ENCODE results near the gene CAPN11. TPM values are rescaled to one million over a fixed set of nuclear protein-coding genes. Genes with fewer than 3 reads are reported as not detected.

CAPN11 gene
- under 1 TPM; 0.09 to 0.27 (median 0.13) TPM for polyA plus RNA-seq (ENCODE audit: insufficient read length in 3 of 3)
- long read RNA-seq, donor 1 = 0 reads
- long read RNA-seq, donor 2 = 0 reads
- long read RNA-seq, donor 3 = 0 reads
- long read RNA-seq, donor 4 = 0 reads
- long read RNA-seq, donor 5 = 0 reads
- long read RNA-seq, donor 6 = 0 reads
- long read RNA-seq, donor 7 = 0 reads
- long read RNA-seq, donor 8 = 0 reads
- long read RNA-seq, donor 9 = 0 reads
- long read RNA-seq, donor 10 = 0 reads
- long read RNA-seq, donor 11 = 0 reads
- long read RNA-seq, donor 12 = 0 reads
- long read RNA-seq, donor 13 = 0 reads
- long read RNA-seq, donor 14 = 0 reads
- long read RNA-seq, donor 15 = 0 reads
- long read RNA-seq, donor 16 = 0 reads

DNA sequence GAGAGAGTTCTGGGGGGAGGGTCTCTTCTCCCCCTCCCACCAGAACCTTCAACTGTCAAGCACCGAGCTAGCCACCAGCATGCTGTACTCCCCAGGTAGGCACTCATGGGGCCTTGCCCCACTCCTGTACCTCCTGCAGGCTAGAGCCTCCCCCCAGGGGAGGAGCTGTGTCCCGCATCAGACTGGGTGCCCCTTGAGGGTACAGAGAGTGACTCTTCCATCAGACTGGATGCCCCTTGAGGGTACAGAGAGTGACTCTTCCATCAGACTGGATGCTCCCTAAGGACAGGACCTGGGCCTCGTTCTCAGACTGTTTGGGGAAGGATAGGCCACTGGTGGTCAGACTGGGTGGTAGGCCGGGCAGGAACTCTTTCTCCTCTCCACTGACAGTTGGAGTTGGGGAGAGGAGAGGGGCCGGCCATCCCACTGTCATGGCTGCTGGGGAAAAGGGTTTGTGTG, at the start of gene CAPN11:
CAPN11 (plus strand) TSS at position 51 of the 459 bp plus-strand sequence; CDS start at position 80, 29 bp downstream.
- no peak for DNase-seq

- DNase-seq = no peak
These were observed 49.4 kb upstream of the CAPN11 start for GRCh38 chr6:44109212-44109611.

DNA sequence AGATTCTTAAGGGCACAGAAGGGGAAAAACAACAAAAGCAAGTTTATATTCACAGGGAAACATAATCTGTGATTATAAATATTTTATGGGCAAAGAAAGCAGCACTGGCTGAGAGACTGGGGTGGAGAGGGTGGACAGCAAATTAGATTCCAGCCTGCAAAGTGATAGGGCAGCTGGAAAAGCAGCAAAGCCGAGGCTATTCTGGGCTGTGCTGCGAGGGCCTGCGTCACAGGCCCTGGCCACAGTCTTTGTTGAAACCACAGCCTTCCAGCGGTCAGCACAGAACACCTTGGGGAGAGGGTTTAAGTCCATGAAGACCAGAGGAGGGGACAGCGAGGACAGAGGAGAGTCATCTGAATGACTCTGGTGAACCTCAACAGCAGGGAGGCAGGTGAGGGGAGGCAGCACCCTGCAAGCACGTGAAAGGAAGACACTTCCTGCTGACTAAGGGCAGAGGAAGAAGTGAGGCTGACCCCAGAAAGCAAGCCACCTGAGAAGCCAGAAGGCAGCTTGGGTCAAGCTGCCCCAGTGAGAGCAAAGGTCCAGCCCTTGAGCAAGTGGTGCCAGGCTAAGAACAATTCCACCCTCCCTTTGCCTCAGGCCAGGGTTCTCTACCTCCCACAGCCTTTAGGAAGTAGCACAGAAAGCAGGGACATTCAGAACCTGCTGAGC, 48.5 kb upstream of the CAPN11 start:
- no peak for DNase-seq

GRCh38 chr6:44110966-44111365, 47.7 kb upstream of the CAPN11 start:
- DNase-seq = no peak

DNA sequence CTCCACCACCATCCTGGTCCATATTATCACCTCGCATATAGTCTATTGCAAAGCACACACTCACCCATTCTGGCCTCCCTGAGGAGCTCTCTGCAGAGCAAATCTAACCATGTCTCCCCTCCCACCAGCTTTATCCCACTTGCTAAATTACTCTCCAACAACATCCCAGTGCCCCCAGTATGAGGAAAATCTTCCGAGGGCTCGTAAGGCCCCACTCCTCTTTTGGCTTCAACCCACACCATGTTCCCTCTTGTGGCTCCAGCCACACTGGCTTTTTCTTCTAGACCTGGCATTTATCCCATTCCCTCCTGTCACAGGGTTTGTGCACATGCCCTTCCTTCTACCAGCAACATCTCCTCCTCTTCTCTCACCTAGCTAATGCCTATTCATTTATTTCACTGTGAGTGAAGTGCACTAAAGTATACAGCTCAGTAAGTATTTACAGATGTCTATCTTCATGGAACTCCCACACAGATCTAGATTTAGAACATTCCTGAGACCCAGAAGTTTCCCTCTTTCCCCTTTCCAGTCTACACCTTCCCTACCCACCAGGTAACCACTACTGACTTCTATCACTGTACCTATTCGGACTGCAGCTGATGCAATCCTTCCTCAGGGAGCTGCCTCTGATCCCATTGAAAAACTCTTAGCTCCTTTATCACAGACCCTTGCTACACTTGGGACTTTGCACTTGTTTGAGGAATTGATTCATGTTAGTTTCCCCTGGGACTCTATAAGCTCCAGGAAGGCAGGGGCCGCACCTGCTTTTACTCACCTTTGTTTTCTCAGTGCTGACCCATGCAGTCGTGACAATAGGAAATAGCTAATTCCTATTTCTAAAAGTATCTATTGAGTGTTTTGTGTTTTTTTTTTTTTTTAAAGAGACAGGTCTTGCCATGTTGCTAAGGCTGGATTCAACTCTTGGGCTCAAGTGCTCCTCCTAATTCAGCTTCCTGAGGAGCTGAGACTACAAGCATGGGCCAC, 46.9 kb upstream of the CAPN11 start:
- DNase-seq = no peak

GRCh38 chr6:44113414-44113813, 45.2 kb upstream of the CAPN11 start:
- DNase-seq = no peak

DNA sequence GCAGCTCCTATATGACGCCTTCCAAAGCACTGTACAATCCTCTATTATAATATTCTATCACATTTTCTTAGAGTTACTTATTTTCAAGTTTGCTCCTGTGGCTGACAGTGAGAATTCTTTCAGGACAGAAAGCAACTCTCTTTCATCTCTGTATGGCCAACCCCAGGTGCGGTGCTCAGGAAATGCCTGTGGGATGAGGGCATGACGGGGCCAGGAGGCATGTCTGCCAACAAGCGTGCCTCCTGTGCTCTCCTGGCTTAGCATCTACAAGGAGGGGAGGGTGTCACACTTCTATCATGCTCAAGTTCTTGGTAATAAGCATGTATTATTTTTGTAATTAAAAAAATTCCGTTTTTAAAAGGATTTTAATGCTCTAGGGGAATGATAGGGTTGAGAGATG, 42.8 kb upstream of the CAPN11 start:
- no peak for DNase-seq

DNA sequence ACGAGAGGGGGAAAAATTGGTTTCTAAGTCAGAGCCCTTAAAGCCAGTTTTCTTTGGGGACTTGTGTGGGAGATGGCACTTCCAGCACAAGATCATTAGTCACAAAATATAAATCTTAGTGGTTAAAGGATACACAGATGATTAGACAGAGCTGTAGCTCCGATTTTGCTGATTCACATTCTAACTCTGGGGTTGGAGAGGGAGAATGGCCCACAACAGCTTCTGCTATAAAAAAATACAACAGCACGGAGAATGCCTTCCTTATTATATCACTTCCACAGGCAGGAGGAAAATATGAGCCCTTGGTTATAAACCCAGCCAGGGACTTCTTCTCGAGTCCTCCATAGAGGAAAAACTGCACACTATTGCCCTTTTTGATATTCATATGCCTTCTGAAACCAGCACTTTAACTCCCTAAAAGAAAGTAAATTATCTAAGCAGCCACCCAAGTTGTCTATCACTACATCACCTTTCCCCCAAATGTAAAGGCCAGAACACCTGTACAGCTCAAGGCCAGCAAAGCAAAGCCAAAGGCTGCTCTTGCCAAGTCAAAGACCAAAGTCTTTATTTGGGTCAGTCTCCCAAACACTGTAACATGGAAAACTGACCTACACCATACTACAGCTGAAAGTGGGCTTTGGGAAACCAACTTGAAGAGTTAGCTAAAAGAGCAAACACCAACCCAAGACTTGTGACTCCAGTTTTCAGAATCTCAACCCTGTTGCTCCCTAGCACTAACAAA, 41.8 kb upstream of the CAPN11 start:
- DNase-seq = no peak

DNA sequence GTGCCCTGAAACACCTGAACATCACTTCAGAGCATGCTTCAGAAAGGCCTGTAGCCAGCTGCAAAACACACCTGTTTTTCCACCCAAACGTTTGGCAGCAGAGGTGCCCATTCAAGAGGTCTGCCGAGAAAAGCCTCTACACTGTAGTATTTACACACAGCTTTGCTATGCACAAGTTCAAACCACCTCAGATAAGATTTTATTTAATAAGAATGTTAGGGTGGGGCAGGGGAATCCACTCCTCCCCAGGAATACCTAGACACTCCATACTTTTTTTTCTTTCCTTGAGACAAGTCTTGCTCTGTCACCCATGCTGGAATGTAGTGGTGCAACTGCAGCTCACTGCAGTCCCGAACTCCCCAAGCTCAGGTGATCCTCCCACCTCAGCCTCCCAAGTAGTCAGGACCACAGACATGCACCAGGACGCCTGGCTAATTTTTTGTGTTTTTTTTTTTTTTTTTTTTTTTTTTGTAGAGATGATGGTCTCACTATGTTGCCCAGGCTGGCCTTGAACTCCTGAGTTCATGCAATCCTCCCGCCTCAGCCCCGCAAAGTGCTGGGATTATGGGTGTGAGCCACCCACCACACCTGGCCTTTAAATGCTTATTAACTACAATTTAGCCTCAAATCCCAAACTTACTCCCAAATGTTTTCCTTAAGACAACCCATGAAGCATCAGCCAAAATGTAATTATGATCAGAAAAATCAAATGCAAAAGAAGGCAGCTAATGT, 41.1 kb upstream of the CAPN11 start:
- DNase-seq = no peak

GRCh38 chr6:44119704-44120262, 38.8 kb upstream of the CAPN11 start:
- no peak for DNase-seq

DNA sequence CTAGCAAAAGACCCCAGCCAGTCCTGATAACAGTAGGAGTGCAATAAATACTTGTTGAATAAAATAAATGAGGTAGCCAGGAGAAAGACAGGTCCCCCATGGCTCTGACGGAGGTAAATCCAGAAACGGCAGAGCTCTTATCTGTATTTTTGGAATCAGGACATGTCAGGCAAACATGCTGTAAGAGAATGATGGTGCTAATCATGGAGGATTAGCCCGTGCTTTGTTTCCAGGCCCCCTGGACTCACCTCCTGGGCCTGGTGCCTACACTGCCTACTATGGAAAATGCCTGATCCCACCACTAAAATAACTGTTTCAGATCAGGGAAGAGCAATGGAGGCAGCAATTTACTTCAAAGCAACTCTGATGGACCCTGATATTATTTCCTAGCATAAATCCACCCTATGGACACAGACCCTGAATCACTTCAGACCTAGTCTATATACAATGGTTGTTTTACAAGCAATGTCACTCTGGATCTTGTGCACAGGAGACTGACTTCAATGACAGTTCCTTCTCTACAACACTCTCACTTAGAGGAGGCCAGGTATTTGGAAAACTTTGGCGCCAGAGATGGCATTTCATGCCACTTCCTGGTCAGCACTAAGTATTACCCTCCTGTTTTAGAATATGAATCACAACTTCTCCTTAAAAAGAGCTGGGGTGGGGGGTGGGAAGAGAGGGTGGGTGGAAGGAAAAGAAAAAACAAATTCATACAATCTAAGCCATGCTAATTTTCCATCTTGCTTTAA, 37.8 kb upstream of the CAPN11 start:
- no peak for DNase-seq

- no peak for DNase-seq
These were observed 35.8 kb upstream of the CAPN11 start for GRCh38 chr6:44122801-44123200.

DNA sequence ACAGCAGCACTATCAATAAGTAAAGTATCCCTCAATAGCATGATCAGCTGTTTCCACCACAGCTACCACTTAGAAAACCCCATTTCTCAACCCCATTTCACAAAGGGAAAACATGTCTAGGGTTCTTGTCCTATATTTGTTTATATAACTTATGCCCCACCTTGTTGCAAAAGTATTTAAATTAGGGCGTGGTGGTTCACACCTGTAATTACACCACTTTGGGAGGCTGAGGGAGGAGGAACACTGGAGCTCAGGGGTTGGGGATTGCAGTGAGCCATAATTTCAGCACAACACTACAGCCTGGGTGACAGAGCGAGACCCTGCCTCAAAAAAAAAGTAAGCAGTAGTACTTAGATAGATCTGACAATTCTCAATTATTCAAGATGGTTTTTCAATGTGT, 35.1 kb upstream of the CAPN11 start:
- DNase-seq = no peak

GRCh38 chr6:44126320-44127149, 32.1 kb upstream of the CAPN11 start:
- peak; percentile 76 for DNase-seq

- DNase-seq = peak; percentile 86
These were observed 31.2 kb upstream of the CAPN11 start, which contains the start of the genes MRPL14 and TMEM63B for GRCh38 chr6:44127186-44128019. Gene MRPL14 (minus strand): TSS chr6:44127452. CDS start chr6:44116611, 10,841 bp downstream. Gene TMEM63B (plus strand): TSS chr6:44127554. CDS start chr6:44134585, 7,031 bp downstream.

DNA sequence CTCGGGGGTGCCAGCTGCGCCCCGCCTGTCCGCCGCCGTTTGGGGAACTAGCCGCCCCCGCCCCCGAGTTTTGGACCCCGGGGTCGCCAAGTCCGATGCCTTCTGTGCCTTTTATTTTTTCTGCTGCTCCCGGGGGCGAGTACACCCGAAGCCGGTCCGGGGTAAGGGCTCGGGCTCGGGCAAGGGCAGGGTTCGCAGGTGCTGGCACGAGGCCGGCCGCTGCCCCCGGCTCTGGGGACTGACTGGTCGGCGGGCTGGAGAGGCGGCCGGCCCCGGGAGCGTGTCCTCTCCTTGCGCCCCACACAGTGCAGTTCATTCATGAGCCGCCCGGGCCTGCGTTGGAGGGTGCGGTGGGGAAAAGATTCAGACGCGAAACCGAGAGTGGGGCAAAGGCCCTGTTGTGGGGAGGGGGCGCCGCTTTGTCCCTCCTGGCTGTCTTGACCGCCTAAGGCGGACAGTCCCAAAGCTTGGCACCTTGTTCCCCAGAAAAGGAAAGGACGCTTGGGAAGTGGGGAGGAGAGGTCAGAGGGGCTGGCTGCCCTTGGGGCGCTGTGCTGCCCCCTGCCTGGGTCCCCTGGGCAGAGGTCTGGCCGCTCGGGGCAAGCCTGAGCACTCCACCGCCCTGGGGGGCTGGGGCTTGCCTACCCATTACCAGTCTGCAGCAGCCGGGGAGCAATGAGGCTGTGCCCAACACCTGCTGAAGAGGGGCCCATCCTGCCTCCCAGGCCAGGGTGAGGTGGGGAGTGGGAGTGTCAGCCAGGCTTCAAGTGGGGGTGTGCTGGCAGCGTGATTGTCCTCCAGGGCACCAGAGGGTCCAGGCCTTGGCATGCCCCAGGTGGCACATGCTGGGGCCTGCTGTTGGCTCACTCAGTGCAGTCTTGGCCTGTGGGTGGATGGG, 30.4 kb upstream of the CAPN11 start:
- DNase-seq = no peak
